C4-2B (cell line): ENCODE measurements around the gene SIN3A.
A peak's percentile ranks its signal among the peaks of the same experiment; 100 is the strongest.
"Not testable (repeated sequence)": the region's sequence is repeated elsewhere in the genome, so short reads cannot be mapped to it uniquely, and the experiment has no call there.

Experiments used
- H3K27ac ChIP-seq: fragments of 450-650 bp; 2 replicates; pipeline ENCODE4 v1.5.1; 2017
- CTCF ChIP-seq: fragments of 450-650 bp; conservative IDR thresholded peaks from 2 replicates; pipeline ENCODE4 v1.5.1; 2017; ENCODE audit warnings: mild to moderate bottlenecking
- ZFX ChIP-seq: fragments of 450-650 bp; IDR thresholded peaks from 2 replicates; pipeline ENCODE4 v1.6.1; 2017

Gene SIN3A

DNA sequence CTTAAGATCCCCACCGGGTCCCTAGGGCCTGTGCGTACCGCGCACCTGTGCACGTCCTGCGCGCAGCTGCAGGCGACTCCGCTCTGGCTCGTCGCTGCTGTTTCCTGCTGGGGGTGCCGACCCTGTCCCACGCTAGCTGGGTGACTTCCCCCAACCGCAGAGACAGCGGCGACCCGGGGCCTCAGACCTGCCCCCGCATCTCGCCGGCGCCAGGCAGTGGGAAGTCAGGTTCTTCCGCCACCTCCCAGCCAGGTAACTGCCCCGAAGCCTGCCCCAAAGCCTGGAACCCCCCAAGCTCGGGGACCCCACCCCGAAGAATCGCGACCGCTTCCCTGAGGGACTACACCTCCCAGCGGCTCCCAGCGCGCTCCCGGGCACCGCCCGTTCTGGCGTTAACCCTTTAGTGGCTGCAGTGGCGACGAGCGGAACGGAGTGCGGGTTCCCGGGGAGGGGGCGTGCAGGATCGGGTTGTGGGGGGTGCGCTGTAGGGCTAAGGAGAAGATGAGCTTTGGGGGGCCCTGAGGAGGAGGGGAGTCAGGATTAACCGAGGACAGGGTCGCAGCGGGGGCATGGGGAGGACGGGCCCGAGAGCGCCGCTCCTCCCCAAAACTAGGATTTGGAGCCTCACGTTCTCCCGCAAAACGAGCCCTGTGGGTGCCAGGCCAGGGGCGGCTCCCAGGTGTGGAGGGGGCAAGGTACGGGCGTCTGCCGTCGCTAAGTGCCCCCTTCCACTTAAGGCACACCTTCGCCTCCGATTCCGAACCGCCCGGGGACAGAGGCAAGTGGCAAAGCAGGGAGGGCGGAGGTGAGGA, 104.1 kb downstream of the SIN3A start:
- TF ChIP-seq ZFX (0 out of 2 replicates have a peak, but pooled peaks have one; percentile 21), CTCF (no peak)
- peak overlapping the region; percentile 63 for H3K27ac ChIP-seq

DNA sequence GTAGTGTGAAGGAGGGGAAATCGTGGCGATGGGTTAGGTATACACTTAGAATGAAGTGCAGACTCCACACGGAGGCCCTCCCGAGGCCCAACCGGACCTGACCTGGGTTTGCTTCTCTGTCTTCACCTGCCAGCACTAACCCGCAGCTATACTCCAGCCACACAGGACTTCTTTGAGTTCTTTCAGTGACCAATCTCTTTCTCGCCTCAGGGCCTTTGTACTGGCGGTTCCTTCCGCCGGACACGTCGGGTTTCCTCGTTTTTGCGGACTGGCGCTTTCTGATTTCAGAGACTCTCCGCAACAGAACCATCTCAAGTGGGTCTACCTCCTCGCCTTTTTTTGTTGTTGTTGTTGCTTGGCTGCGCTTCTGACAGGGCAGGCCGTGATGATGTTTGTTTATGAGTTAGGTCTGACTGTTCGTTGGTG, 104.7 kb downstream of the SIN3A start, which contains the start of gene NEIL1:
NEIL1 (plus strand) TSS at position 244 of the 426 bp plus-strand sequence. CDS start 1,867 bp downstream, outside the sequence.
- H3K27ac ChIP-seq = peak within 1 kb of the TSS; percentile 63

GRCh38 chr15:75343953-75344352, 107.5 kb downstream of the SIN3A start:
- H3K27ac ChIP-seq = not testable (repeated sequence)

More for the DNA sequence above, 104.7 kb downstream of the SIN3A start, which contains the start of gene NEIL1:
- TF ChIP-seq CTCF (no peak), ZFX (no peak)

GRCh38 chr15:75342221-75342620, 109.3 kb downstream of the SIN3A start:
- TF ChIP-seq CTCF = no peak
- TF ChIP-seq ZFX = no peak
- no peak overlapping the region for H3K27ac ChIP-seq

DNA sequence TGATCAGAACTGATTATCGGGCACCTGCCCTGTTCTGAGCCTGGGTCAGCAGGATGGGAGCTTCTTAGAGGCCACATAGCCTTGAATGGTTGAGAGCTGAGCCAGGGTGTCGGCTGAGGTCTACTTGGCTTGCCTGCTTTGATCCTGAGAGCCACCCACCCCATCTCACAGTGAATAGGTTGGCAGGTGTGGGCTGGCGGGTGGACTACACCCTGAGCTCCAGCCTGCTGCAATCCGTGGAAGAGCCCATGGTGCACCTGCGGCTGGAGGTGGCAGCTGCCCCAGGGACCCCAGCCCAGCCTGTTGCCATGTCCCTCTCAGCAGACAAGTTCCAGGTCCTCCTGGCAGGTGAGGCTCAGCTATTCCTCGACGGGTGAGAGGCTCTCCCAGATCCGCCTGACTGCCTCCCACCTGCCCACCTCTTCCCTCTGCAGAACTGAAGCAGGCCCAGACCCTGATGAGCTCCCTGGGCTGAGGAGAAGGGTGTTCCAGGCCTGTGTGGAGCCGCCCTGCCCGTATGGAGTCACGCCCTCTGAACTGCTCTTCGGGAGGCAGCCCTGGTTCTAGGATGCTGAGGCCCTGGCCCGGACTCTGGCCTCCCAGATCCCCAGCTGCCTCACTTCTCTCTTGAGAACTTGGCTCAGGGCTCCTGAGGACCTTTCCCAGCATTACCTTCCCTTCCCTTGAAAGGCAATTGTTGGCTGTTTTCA, 111.8 kb downstream of the SIN3A start:
- no peak overlapping the region for H3K27ac ChIP-seq
- no peak for TF ChIP-seq ZFX
- TF ChIP-seq CTCF = no peak

GRCh38 chr15:75338661-75339240, 112.7 kb downstream of the SIN3A start:
- H3K27ac ChIP-seq = no peak overlapping the region
- TF ChIP-seq ZFX (no peak), CTCF (no peak)

GRCh38 chr15:75335705-75336355, 115.7 kb downstream of the SIN3A start, which contains the start of gene COMMD4:
TSS of gene COMMD4 (plus strand) at chr15:75336063. CDS start at chr15:75336090, 27 bp downstream.
- no peak for TF ChIP-seq CTCF
- TF ChIP-seq ZFX = peak; percentile 57; the same call in 1 of the 2 replicates
- peak within 1 kb of the TSS; percentile 76 for H3K27ac ChIP-seq
